HEK293 (cell line): ENCODE results near the gene CCDC85C.
A peak's percentile ranks its signal among the peaks of the same experiment; 100 is the strongest.

ENCODE experiments used
- CTCF ChIA-PET: fragments of 350-600 bp; formaldehyde crosslinking; extraction: SDS; loops from one replicate; lab custom pipeline; 2021; ENCODE audit warnings: antibody characterized with exemption; lab: Yijun Ruan, JAX
- POLR2A ChIA-PET: fragments of 300-600 bp; formaldehyde crosslinking; extraction: SDS; loops from one replicate; lab custom pipeline; 2020; ENCODE audit warnings: antibody characterized with exemption, inconsistent platforms; lab: Yijun Ruan, JAX
- H3K27ac ChIP-seq: fragments of 200-500 bp; sonication (Bioruptor generic); 2 replicates; pipeline ENCODE4 v1.5.1; 2014; ENCODE audit warnings: low read depth, low read length, control low read depth, inconsistent platforms; ENCODE audit errors: extremely low read depth
- H3K36me3 ChIP-seq, 2 experiments: fragments of 200-500 bp in 1 of 2; sonication (Bioruptor generic) in 1 of 2; 1 replicate in 1 of 2; 2 replicates in 1 of 2; pipeline ENCODE4 v1.5.1; 2014 to 2017; ENCODE audit warnings: inconsistent platforms in 2 of 2, low read length in 2 of 2; ENCODE audit not compliant: control insufficient read depth in 2 of 2, insufficient read depth in 1 of 2
- H3K4me1 ChIP-seq: fragments of 200-500 bp; sonication (Bioruptor generic); 2 replicates; pipeline ENCODE4 v1.5.1; 2014; ENCODE audit warnings: mild to moderate bottlenecking, low read length, inconsistent platforms; ENCODE audit not compliant: control insufficient read depth, insufficient read depth
- H3K4me3 ChIP-seq: 2 replicates; pipeline ENCODE4 v1.5.1; 2011; ENCODE audit warnings: low read depth, mild to moderate bottlenecking, control low read depth, low read length, moderate library complexity
- H3K9me3 ChIP-seq: fragments of 200-500 bp; sonication (Bioruptor generic); 2 replicates; pipeline ENCODE4 v1.5.1; 2014; ENCODE audit warnings: low read depth, low read length, inconsistent platforms; ENCODE audit not compliant: control insufficient read depth, insufficient read depth
- GLIS2 ChIP-seq: fragments of 450-650 bp; formaldehyde crosslinking; IDR thresholded peaks from 2 replicates; pipeline ENCODE4 v1.5.1; 2016; ENCODE audit warnings: missing biosample characterization, missing genetic modification characterization
- IKZF3 ChIP-seq: fragments of 450-650 bp; IDR thresholded peaks from 2 replicates; pipeline ENCODE4 v1.5.0; 2018; ENCODE audit warnings: missing biosample characterization, mild to moderate bottlenecking, missing genetic modification characterization, moderate library complexity
- RBAK ChIP-seq: fragments of 450-650 bp; formaldehyde crosslinking; IDR thresholded peaks from 2 replicates; pipeline ENCODE4 v1.5.1; 2016; ENCODE audit warnings: missing biosample characterization, missing genetic modification characterization
- ZIC2 ChIP-seq: fragments of 450-650 bp; formaldehyde crosslinking; IDR thresholded peaks from 2 replicates; pipeline ENCODE4 v1.5.1; 2016; ENCODE audit warnings: missing biosample characterization, missing genetic modification characterization
- ZNF133 ChIP-seq: fragments of 450-650 bp; formaldehyde crosslinking; IDR thresholded peaks from 2 replicates; pipeline ENCODE4 v1.5.1; 2016; ENCODE audit warnings: missing biosample characterization, missing genetic modification characterization
- ZNF248 ChIP-seq: fragments of 450-650 bp; formaldehyde crosslinking; IDR thresholded peaks from 2 replicates; pipeline ENCODE4 v1.5.1; 2017; ENCODE audit warnings: missing biosample characterization, missing genetic modification characterization
- ZNF354C ChIP-seq: fragments of 450-650 bp; formaldehyde crosslinking; IDR thresholded peaks from 2 replicates; pipeline ENCODE4 v1.5.1; 2016; ENCODE audit warnings: missing biosample characterization, missing genetic modification characterization, low read depth, borderline replicate concordance
- ZNF473 ChIP-seq: fragments of 450-650 bp; formaldehyde crosslinking; IDR thresholded peaks from 2 replicates; pipeline ENCODE4 v1.5.1; 2017; ENCODE audit warnings: missing biosample characterization, missing genetic modification characterization
- ZNF514 ChIP-seq: fragments of 450-650 bp; formaldehyde crosslinking; IDR thresholded peaks from 2 replicates; pipeline ENCODE4 v1.5.1; 2016; ENCODE audit warnings: missing biosample characterization, missing genetic modification characterization
- ZNF701 ChIP-seq: fragments of 450-650 bp; formaldehyde crosslinking; IDR thresholded peaks from 2 replicates; pipeline ENCODE4 v1.5.1; 2016; ENCODE audit warnings: missing biosample characterization, missing genetic modification characterization
- TF ChIP-seq, protein P1 (sequence below): fragments of 450-650 bp; formaldehyde crosslinking; conservative IDR thresholded peaks from 2 replicates; pipeline ENCODE4 v1.5.1; 2016; ENCODE audit warnings: low read depth, missing biosample characterization, missing genetic modification characterization
- TF ChIP-seq, protein P2 (sequence below): fragments of 450-650 bp; formaldehyde crosslinking; IDR thresholded peaks from 2 replicates; pipeline ENCODE4 v1.5.1; 2017; ENCODE audit warnings: missing biosample characterization, missing genetic modification characterization
- TF ChIP-seq, protein P3 (sequence below): fragments of 450-650 bp; formaldehyde crosslinking; IDR thresholded peaks from 2 replicates; pipeline ENCODE4 v1.5.1; 2016; ENCODE audit warnings: missing biosample characterization, missing genetic modification characterization
- TF ChIP-seq, protein P4 (sequence below): fragments of 450-650 bp; formaldehyde crosslinking; IDR thresholded peaks from 2 replicates; pipeline ENCODE4 v1.5.1; 2016; ENCODE audit warnings: missing biosample characterization, missing genetic modification characterization
- TF ChIP-seq, protein P5 (sequence below): fragments of 450-650 bp; formaldehyde crosslinking; IDR thresholded peaks from 2 replicates; pipeline ENCODE4 v1.5.1; 2016; ENCODE audit warnings: missing biosample characterization, missing genetic modification characterization, borderline replicate concordance
- TF ChIP-seq, protein P6 (sequence below): fragments of 450-650 bp; formaldehyde crosslinking; IDR thresholded peaks from 2 replicates; pipeline ENCODE4 v1.5.1; 2016; ENCODE audit warnings: missing biosample characterization, missing genetic modification characterization

CCDC85C gene

DNA sequence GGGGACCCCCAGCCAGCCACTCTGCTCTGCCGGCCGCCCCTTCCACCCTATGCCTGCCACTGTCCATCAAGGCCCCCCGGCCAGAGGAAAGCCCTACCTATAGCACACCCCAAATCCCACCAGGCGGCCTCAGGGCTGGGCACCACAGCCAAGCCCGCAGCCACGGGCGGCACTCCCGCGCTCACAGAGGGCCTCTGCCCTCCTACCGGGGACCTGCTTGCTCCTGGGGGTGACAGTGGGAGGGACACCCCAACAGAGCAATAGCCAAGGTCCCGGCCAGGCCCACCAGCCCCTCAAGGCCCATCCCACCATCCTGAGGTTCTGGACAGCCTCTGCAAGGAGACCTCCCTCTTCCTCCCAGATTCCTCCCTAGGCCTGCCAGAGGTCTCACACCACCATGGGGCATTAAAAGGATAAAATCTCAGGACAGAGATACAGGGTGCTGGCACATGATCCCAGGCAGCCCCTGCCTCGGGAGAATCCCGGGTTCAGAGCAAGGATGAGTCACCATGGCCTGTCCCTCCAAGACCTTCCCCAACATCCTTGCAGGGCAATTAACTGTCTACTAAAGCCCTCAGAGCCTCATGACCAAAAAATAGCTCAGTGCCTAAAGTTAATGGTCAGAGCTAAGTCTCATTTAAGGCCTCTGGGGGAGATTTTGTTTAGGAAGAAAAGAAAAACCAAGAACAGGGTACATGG is 17.1 kb downstream of the CCDC85C start:
- H3K4me1 ChIP-seq: no peaks in the 10 kb centered on the region
- CTCF ChIA-PET: no interaction called here
- TF ChIP-seq, protein P1, sequence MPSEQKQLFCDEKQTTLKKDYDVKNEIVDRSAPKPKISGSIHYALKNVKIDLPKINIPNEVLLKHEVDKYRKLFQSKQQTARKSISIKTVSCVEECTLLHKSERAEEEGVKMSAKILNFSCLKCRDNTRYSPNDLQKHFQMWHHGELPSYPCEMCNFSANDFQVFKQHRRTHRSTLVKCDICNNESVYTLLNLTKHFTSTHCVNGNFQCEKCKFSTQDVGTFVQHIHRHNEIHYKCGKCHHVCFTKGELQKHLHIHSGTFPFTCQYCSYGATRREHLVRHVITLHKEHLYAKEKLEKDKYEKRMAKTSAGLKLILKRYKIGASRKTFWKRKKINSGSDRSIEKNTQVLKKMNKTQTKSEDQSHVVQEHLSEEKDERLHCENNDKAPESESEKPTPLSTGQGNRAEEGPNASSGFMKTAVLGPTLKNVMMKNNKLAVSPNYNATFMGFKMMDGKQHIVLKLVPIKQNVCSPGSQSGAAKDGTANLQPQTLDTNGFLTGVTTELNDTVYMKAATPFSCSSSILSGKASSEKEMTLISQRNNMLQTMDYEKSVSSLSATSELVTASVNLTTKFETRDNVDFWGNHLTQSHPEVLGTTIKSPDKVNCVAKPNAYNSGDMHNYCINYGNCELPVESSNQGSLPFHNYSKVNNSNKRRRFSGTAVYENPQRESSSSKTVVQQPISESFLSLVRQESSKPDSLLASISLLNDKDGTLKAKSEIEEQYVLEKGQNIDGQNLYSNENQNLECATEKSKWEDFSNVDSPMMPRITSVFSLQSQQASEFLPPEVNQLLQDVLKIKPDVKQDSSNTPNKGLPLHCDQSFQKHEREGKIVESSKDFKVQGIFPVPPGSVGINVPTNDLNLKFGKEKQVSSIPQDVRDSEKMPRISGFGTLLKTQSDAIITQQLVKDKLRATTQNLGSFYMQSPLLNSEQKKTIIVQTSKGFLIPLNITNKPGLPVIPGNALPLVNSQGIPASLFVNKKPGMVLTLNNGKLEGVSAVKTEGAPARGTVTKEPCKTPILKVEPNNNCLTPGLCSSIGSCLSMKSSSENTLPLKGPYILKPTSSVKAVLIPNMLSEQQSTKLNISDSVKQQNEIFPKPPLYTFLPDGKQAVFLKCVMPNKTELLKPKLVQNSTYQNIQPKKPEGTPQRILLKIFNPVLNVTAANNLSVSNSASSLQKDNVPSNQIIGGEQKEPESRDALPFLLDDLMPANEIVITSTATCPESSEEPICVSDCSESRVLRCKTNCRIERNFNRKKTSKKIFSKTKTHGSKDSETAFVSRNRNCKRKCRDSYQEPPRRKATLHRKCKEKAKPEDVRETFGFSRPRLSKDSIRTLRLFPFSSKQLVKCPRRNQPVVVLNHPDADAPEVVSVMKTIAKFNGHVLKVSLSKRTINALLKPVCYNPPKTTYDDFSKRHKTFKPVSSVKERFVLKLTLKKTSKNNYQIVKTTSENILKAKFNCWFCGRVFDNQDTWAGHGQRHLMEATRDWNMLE (tag by site-specific recombination): no peak
- TF ChIP-seq ZNF133 (tag by site-specific recombination) (no peak), ZIC2 (tag by site-specific recombination) (peak; percentile 33; the same call in 1 of the 2 replicates), GLIS2 (0 out of 2 replicates have a peak, but pooled peaks have one; percentile 22), RBAK (tag by site-specific recombination) (no peak), ZNF248 (tag by site-specific recombination) (no peak), ZNF514 (tag by site-specific recombination) (no peak), IKZF3 (tag by site-specific recombination) (no peak), ZNF354C (no peak), ZNF701 (no peak), ZNF473 (tag by site-specific recombination) (no peak)
- TF ChIP-seq, protein P2, sequence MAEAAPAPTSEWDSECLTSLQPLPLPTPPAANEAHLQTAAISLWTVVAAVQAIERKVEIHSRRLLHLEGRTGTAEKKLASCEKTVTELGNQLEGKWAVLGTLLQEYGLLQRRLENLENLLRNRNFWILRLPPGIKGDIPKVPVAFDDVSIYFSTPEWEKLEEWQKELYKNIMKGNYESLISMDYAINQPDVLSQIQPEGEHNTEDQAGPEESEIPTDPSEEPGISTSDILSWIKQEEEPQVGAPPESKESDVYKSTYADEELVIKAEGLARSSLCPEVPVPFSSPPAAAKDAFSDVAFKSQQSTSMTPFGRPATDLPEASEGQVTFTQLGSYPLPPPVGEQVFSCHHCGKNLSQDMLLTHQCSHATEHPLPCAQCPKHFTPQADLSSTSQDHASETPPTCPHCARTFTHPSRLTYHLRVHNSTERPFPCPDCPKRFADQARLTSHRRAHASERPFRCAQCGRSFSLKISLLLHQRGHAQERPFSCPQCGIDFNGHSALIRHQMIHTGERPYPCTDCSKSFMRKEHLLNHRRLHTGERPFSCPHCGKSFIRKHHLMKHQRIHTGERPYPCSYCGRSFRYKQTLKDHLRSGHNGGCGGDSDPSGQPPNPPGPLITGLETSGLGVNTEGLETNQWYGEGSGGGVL (tag by site-specific recombination): no peak
- TF ChIP-seq, protein P3, sequence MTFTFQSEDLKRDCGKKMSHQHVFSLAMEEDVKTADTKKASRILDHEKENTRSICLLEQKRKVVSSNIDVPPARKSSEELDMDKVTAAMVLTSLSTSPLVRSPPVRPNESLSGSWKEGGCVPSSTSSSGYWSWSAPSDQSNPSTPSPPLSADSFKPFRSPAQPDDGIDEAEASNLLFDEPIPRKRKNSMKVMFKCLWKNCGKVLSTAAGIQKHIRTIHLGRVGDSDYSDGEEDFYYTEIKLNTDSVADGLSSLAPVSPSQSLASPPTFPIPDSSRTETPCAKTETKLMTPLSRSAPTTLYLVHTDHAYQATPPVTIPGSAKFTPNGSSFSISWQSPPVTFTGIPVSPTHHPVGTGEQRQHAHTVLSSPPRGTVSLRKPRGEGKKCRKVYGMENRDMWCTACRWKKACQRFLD (tag by site-specific recombination): no peak
- TF ChIP-seq, protein P4, sequence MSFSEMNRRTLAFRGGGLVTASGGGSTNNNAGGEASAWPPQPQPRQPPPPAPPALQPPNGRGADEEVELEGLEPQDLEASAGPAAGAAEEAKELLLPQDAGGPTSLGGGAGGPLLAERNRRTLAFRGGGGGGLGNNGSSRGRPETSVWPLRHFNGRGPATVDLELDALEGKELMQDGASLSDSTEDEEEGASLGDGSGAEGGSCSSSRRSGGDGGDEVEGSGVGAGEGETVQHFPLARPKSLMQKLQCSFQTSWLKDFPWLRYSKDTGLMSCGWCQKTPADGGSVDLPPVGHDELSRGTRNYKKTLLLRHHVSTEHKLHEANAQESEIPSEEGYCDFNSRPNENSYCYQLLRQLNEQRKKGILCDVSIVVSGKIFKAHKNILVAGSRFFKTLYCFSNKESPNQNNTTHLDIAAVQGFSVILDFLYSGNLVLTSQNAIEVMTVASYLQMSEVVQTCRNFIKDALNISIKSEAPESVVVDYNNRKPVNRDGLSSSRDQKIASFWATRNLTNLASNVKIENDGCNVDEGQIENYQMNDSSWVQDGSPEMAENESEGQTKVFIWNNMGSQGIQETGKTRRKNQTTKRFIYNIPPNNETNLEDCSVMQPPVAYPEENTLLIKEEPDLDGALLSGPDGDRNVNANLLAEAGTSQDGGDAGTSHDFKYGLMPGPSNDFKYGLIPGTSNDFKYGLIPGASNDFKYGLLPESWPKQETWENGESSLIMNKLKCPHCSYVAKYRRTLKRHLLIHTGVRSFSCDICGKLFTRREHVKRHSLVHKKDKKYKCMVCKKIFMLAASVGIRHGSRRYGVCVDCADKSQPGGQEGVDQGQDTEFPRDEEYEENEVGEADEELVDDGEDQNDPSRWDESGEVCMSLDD: no peak
- TF ChIP-seq, protein P5, sequence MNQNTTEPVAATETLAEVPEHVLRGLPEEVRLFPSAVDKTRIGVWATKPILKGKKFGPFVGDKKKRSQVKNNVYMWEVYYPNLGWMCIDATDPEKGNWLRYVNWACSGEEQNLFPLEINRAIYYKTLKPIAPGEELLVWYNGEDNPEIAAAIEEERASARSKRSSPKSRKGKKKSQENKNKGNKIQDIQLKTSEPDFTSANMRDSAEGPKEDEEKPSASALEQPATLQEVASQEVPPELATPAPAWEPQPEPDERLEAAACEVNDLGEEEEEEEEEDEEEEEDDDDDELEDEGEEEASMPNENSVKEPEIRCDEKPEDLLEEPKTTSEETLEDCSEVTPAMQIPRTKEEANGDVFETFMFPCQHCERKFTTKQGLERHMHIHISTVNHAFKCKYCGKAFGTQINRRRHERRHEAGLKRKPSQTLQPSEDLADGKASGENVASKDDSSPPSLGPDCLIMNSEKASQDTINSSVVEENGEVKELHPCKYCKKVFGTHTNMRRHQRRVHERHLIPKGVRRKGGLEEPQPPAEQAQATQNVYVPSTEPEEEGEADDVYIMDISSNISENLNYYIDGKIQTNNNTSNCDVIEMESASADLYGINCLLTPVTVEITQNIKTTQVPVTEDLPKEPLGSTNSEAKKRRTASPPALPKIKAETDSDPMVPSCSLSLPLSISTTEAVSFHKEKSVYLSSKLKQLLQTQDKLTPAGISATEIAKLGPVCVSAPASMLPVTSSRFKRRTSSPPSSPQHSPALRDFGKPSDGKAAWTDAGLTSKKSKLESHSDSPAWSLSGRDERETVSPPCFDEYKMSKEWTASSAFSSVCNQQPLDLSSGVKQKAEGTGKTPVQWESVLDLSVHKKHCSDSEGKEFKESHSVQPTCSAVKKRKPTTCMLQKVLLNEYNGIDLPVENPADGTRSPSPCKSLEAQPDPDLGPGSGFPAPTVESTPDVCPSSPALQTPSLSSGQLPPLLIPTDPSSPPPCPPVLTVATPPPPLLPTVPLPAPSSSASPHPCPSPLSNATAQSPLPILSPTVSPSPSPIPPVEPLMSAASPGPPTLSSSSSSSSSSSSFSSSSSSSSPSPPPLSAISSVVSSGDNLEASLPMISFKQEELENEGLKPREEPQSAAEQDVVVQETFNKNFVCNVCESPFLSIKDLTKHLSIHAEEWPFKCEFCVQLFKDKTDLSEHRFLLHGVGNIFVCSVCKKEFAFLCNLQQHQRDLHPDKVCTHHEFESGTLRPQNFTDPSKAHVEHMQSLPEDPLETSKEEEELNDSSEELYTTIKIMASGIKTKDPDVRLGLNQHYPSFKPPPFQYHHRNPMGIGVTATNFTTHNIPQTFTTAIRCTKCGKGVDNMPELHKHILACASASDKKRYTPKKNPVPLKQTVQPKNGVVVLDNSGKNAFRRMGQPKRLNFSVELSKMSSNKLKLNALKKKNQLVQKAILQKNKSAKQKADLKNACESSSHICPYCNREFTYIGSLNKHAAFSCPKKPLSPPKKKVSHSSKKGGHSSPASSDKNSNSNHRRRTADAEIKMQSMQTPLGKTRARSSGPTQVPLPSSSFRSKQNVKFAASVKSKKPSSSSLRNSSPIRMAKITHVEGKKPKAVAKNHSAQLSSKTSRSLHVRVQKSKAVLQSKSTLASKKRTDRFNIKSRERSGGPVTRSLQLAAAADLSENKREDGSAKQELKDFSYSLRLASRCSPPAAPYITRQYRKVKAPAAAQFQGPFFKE (tag by site-specific recombination): no peak
- TF ChIP-seq, protein P6, sequence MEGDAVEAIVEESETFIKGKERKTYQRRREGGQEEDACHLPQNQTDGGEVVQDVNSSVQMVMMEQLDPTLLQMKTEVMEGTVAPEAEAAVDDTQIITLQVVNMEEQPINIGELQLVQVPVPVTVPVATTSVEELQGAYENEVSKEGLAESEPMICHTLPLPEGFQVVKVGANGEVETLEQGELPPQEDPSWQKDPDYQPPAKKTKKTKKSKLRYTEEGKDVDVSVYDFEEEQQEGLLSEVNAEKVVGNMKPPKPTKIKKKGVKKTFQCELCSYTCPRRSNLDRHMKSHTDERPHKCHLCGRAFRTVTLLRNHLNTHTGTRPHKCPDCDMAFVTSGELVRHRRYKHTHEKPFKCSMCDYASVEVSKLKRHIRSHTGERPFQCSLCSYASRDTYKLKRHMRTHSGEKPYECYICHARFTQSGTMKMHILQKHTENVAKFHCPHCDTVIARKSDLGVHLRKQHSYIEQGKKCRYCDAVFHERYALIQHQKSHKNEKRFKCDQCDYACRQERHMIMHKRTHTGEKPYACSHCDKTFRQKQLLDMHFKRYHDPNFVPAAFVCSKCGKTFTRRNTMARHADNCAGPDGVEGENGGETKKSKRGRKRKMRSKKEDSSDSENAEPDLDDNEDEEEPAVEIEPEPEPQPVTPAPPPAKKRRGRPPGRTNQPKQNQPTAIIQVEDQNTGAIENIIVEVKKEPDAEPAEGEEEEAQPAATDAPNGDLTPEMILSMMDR (tag by site-specific recombination): no peak
- POLR2A ChIA-PET: interaction anchor here (0.6 kb wide), 1 partner anchor 28 kb away, joined by 3 read pairs; no protein-coding TSS in a partner anchor
- H3K4me3 ChIP-seq: no peak overlapping the region
- no peaks in the 10 kb centered on the region for H3K36me3 ChIP-seq
- 0 out of 2 replicates have a peak overlapping the region, but pooled peaks have one; percentile 9 for H3K27ac ChIP-seq
- H3K9me3 ChIP-seq: no peaks in the 10 kb centered on the region
